NCI-H187 treated with DMSO at 0.1 percent for 48 hours (cell line): Measurements from ENCODE around the gene PCDHB16.

ENCODE experiments used
- DNase-seq: peaks from one replicate; lab custom pipeline; 2025; lab: John Stamatoyannopoulos, UW

Gene PCDHB16

DNA sequence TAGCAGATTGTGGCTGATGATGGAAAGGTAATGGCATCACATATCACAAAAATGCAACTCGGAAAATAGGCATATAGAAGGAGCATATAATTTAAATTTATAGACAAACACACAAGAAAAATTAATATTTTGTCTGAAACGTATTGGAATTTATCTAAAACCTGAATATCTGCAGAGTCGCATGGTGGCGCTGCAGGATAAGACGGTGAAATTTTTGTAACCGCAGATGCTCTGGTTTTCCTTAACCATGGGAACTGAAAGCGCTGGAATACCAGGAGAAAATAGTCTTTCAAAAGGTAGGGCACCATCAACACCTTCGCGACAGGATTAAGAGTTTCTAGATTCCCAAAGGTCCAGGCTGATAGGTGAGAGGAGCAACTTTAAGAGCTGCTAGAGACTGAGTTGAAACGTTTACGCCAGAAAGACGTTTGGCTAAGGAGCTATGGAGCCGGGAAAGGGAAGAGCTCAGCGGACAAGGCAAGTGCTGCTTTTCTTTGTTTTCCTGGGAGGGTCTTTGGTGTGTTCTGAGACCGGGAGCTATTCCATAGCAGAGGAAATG lies 52.0 kb downstream of the PCDHB16 start:
- DNase-seq = no peak
